ENCODE data around the gene SETBP1.

DNA sequence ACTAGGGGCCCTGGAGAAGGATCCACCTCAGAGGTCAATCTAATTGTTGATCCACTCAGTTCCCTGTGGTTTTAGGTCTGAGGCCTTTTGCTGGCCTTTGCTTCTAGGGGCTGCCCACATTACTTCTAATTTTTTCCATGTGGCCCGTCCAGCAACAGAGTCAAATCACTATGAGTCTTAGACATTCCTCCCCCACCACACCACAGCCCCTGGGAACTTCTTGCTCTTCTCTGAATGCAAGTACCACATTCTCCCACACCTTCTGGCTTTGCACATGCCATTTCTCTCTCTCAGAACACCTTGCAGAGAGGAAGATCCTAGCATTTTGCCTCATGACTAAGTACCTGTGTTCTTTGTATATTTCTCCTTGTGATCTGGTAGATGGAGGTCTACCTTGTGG, 286.9 kb downstream of the SETBP1 start:
- TF ChIP-seq ZFP3 (tag by site-specific recombination; IDR thresholded peaks at IDR 0.05; ENCODE audit: low read depth) = no peak
- TF ChIP-seq ZNF266 (tag by site-specific recombination; IDR thresholded peaks at IDR 0.05; ENCODE audit: low read depth) = no peak
- no peak for TF ChIP-seq ZNF324 (tag by site-specific recombination; IDR thresholded peaks at IDR 0.05)
- TF ChIP-seq ZNF501 (tag by site-specific recombination; IDR thresholded peaks at IDR 0.05) = no peak
- TF ChIP-seq, protein P1, sequence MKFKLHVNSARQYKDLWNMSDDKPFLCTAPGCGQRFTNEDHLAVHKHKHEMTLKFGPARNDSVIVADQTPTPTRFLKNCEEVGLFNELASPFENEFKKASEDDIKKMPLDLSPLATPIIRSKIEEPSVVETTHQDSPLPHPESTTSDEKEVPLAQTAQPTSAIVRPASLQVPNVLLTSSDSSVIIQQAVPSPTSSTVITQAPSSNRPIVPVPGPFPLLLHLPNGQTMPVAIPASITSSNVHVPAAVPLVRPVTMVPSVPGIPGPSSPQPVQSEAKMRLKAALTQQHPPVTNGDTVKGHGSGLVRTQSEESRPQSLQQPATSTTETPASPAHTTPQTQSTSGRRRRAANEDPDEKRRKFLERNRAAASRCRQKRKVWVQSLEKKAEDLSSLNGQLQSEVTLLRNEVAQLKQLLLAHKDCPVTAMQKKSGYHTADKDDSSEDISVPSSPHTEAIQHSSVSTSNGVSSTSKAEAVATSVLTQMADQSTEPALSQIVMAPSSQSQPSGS (tag by site-specific recombination; IDR thresholded peaks at IDR 0.05; ENCODE audit: low read depth) = no peak
- TF ChIP-seq, protein P2, sequence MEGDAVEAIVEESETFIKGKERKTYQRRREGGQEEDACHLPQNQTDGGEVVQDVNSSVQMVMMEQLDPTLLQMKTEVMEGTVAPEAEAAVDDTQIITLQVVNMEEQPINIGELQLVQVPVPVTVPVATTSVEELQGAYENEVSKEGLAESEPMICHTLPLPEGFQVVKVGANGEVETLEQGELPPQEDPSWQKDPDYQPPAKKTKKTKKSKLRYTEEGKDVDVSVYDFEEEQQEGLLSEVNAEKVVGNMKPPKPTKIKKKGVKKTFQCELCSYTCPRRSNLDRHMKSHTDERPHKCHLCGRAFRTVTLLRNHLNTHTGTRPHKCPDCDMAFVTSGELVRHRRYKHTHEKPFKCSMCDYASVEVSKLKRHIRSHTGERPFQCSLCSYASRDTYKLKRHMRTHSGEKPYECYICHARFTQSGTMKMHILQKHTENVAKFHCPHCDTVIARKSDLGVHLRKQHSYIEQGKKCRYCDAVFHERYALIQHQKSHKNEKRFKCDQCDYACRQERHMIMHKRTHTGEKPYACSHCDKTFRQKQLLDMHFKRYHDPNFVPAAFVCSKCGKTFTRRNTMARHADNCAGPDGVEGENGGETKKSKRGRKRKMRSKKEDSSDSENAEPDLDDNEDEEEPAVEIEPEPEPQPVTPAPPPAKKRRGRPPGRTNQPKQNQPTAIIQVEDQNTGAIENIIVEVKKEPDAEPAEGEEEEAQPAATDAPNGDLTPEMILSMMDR (tag by site-specific recombination; IDR thresholded peaks at IDR 0.05) = no peak
- TF ChIP-seq ZFP37 (tag by site-specific recombination; IDR thresholded peaks at IDR 0.05) = no peak
- no peak for TF ChIP-seq ZNF792 (tag by site-specific recombination; IDR thresholded peaks at IDR 0.05)
- TF ChIP-seq, protein P3, sequence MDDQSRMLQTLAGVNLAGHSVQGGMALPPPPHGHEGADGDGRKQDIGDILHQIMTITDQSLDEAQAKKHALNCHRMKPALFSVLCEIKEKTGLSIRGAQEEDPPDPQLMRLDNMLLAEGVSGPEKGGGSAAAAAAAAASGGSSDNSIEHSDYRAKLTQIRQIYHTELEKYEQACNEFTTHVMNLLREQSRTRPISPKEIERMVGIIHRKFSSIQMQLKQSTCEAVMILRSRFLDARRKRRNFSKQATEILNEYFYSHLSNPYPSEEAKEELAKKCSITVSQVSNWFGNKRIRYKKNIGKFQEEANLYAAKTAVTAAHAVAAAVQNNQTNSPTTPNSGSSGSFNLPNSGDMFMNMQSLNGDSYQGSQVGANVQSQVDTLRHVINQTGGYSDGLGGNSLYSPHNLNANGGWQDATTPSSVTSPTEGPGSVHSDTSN (CRISPR knock-in tag; IDR thresholded peaks at IDR 0.05) = no peak
